Renal pelvis (tissue), 4 donors: ENCODE results near the gene KMT2C. TPM values are rescaled to one million over a fixed set of nuclear protein-coding genes. Genes with fewer than 3 reads are reported as not detected.
"Not testable (repeated sequence)": the region's sequence is repeated elsewhere in the genome, so short reads cannot be mapped to it uniquely, and the experiment has no call there.

Experiments
- DNase-seq: peaks from one replicate; pipeline ENCODE4 v3.0.0-alpha.2; 2013
- polyA plus RNA-seq, 3 donors: library from polyadenylated mRNA; unstranded; fragments of 120-200 nt; gene quantifications; one replicate each; pipeline ENCODE4 v1.2.1, GENCODE V29; 2013; ENCODE audit not compliant: insufficient read length in 3 of 3

The KMT2C gene
- polyA plus RNA-seq, 3 donors = 36.2 to 46.0 (median 43.2) TPM

GRCh38 chr7:152411389-152411788 lies 24.4 kb downstream of the KMT2C start:
- DNase-seq = peak; percentile 34

GRCh38 chr7:152406491-152406890 lies 29.3 kb downstream of the KMT2C start:
- no peak for DNase-seq

- not testable (repeated sequence) for DNase-seq
Measured at GRCh38 chr7:152406030-152406429, 29.8 kb downstream of the KMT2C start.

GRCh38 chr7:152403726-152404125 lies 32.1 kb downstream of the KMT2C start:
- no peak for DNase-seq

GRCh38 chr7:152402384-152403250 lies 33.2 kb downstream of the KMT2C start:
- no peak for DNase-seq

- no peak for DNase-seq
Measured at GRCh38 chr7:152399344-152399743, 36.5 kb downstream of the KMT2C start.

- no peak for DNase-seq
Measured at GRCh38 chr7:152395112-152395511, 40.7 kb downstream of the KMT2C start.

- DNase-seq = peak; percentile 42
Measured at GRCh38 chr7:152394214-152394613, 41.6 kb downstream of the KMT2C start.

GRCh38 chr7:152392254-152392653 lies 43.5 kb downstream of the KMT2C start:
- DNase-seq = no peak

GRCh38 chr7:152386136-152386764 lies 49.6 kb downstream of the KMT2C start:
- not testable (repeated sequence) for DNase-seq

GRCh38 chr7:152384235-152385200 lies 51.3 kb downstream of the KMT2C start:
- not testable (repeated sequence) for DNase-seq

- no peak for DNase-seq
Measured at GRCh38 chr7:152383341-152384234, 52.2 kb downstream of the KMT2C start.

- no peak for DNase-seq
Measured at GRCh38 chr7:152382244-152382643, 53.6 kb downstream of the KMT2C start.

GRCh38 chr7:152380931-152381578 lies 54.7 kb downstream of the KMT2C start:
- not testable (repeated sequence) for DNase-seq

GRCh38 chr7:152378497-152378896 lies 57.3 kb downstream of the KMT2C start:
- DNase-seq = not testable (repeated sequence)

GRCh38 chr7:152376716-152377484 lies 58.9 kb downstream of the KMT2C start:
- not testable (repeated sequence) for DNase-seq

- no peak for DNase-seq
Measured at GRCh38 chr7:152370297-152370696, 65.5 kb downstream of the KMT2C start.

GRCh38 chr7:152369518-152369917 lies 66.3 kb downstream of the KMT2C start:
- DNase-seq = no peak

- no peak for DNase-seq
Measured at GRCh38 chr7:152367170-152367569, 68.6 kb downstream of the KMT2C start.

GRCh38 chr7:152366662-152367061 lies 69.1 kb downstream of the KMT2C start:
- DNase-seq = peak; percentile 16
